Raji (cell line): ENCODE measurements around the gene UBIAD1.

Experiments used
- POLR2A ChIP-seq: IDR thresholded peaks from 2 replicates; pipeline ENCODE4 v1.6.1; 2011; ENCODE audit warnings: low read depth, low read length, control low read depth; ENCODE audit not compliant: insufficient read depth

The UBIAD1 gene

GRCh38 chr1:11298390-11299224 lies 25.6 kb downstream of the UBIAD1 start:
- no peak for TF ChIP-seq POLR2A

- no peak for TF ChIP-seq POLR2A
These were observed 26.2 kb downstream of the UBIAD1 start for GRCh38 chr1:11299225-11299574.

GRCh38 chr1:11301601-11302000 lies 28.6 kb downstream of the UBIAD1 start:
- no peak for TF ChIP-seq POLR2A

GRCh38 chr1:11302366-11302765 lies 29.4 kb downstream of the UBIAD1 start:
- no peak for TF ChIP-seq POLR2A

GRCh38 chr1:11307852-11308251 lies 34.9 kb downstream of the UBIAD1 start:
- no peak for TF ChIP-seq POLR2A

GRCh38 chr1:11308699-11309224 lies 35.8 kb downstream of the UBIAD1 start:
- TF ChIP-seq POLR2A: no peak

- no peak for TF ChIP-seq POLR2A
These were observed 36.4 kb downstream of the UBIAD1 start for GRCh38 chr1:11309385-11309784.

- no peak for TF ChIP-seq POLR2A
These were observed 39.1 kb downstream of the UBIAD1 start for GRCh38 chr1:11311816-11312755.

GRCh38 chr1:11314959-11315358 lies 42.0 kb downstream of the UBIAD1 start:
- TF ChIP-seq POLR2A: no peak

- no peak for TF ChIP-seq POLR2A
These were observed 43.7 kb downstream of the UBIAD1 start for GRCh38 chr1:11316701-11317100.

- TF ChIP-seq POLR2A: no peak
These were observed 46.0 kb downstream of the UBIAD1 start for GRCh38 chr1:11318982-11319381.

- TF ChIP-seq POLR2A: no peak
These were observed 47.3 kb downstream of the UBIAD1 start for GRCh38 chr1:11320153-11320936.

- no peak for TF ChIP-seq POLR2A
These were observed 48.9 kb downstream of the UBIAD1 start for GRCh38 chr1:11321656-11322491.

- TF ChIP-seq POLR2A: no peak
These were observed 51.7 kb downstream of the UBIAD1 start for GRCh38 chr1:11324567-11325165.
